T-cell (primary cell): Measurements from ENCODE around the gene NRG3. TPM values are rescaled to one million over a fixed set of nuclear protein-coding genes. Genes with fewer than 3 reads are reported as not detected.

ENCODE experiments used
- ATAC-seq, 4 experiments: fragments of 200-7000 bp in 3 of 4; fragments of 150-1000 bp in 1 of 4; cut with Tn5 transposase; replicated peaks in 1 of 4; 1 replicate in 3 of 4; 2 replicates in 1 of 4; pipeline ENCODE4 v1.10.0; 2021; ENCODE audit warnings: moderate library complexity in 3 of 4, mild to moderate bottlenecking in 2 of 4, moderate number of reproducible peaks in 1 of 4
- CTCF ChIA-PET, 2 donors: fragments of 300-600 bp; sonication (Branson Sonifier 250); formaldehyde crosslinking; loops; one replicate each; lab custom pipeline; 2022; ENCODE audit warnings: antibody characterized with exemption in 2 of 2; lab: Charles Lee
- POLR2A ChIA-PET, 2 donors: fragments of 300-600 bp; sonication (Branson Sonifier 250); formaldehyde crosslinking; loops; one replicate each; lab custom pipeline; 2022; ENCODE audit warnings: antibody characterized with exemption in 2 of 2; lab: Charles Lee
- DNase-seq, 35 experiments: peaks; one replicate each; pipeline versions ENCODE4 v3.0.0 to v3.0.0-alpha.2; 2013 to 2023
- H3K27ac ChIP-seq: one replicate; pipeline ENCODE4 v1.5.1; 2013; ENCODE audit warnings: low read length
- H3K27me3 ChIP-seq, 2 experiments: replicated peaks in 1 of 2; 1 replicate in 1 of 2; 2 replicates in 1 of 2; pipeline versions ENCODE4 v1.6.1 to v1.7.0; 2013; ENCODE audit warnings: low read length in 1 of 2, mixed read lengths in 1 of 2; ENCODE audit not compliant: control insufficient read depth in 2 of 2, insufficient read depth in 2 of 2; ENCODE audit errors: extremely low read depth in 1 of 2
- H3K36me3 ChIP-seq, 2 donors: 1 replicate in 1 of 2; 2 replicates in 1 of 2; pipeline versions ENCODE4 v1.6.1 to v1.7.0; 2013; ENCODE audit warnings: low read length in 1 of 2; ENCODE audit not compliant: control insufficient read depth in 2 of 2, insufficient read depth in 1 of 2; ENCODE audit errors: extremely low read depth in 1 of 2
- H3K4me1 ChIP-seq, 2 experiments: 1 replicate in 1 of 2; 2 replicates in 1 of 2; pipeline versions ENCODE4 v1.6.1 to v1.7.0; 2013; ENCODE audit warnings: low read length in 2 of 2, mixed read lengths in 1 of 2; ENCODE audit not compliant: insufficient read depth in 2 of 2, control insufficient read depth in 1 of 2; ENCODE audit errors: extremely low read depth in 1 of 2
- H3K4me3 ChIP-seq, 2 donors: 1 replicate in 1 of 2; 2 replicates in 1 of 2; pipeline versions ENCODE4 v1.5.1 to v1.7.0; 2013; ENCODE audit warnings: mild to moderate bottlenecking in 2 of 2, low read length in 1 of 2, moderate library complexity in 1 of 2; ENCODE audit not compliant: control insufficient read depth in 1 of 2; ENCODE audit errors: extremely low read depth in 1 of 2
- H3K9me3 ChIP-seq: 2 replicates; pipeline ENCODE4 v1.7.0; 2013
- H3K27ac Mint-ChIP-seq, 2 donors: one replicate each; pipeline ENCODE4 v1.8.0; 2020 to 2021; ENCODE audit warnings: mild to moderate bottlenecking in 2 of 2, mixed read lengths in 2 of 2
- H3K27me3 Mint-ChIP-seq, 2 donors: one replicate each; pipeline ENCODE4 v1.8.0; 2021 to 2022; ENCODE audit warnings: mixed read lengths in 2 of 2
- H3K36me3 Mint-ChIP-seq: one replicate; pipeline ENCODE4 v1.8.0; 2021; ENCODE audit warnings: mixed read lengths
- H3K4me1 Mint-ChIP-seq, 3 donors: one replicate each; pipeline ENCODE4 v1.8.0; 2020 to 2022; ENCODE audit warnings: mixed read lengths in 3 of 3, mild to moderate bottlenecking in 1 of 3
- H3K4me3 Mint-ChIP-seq, 3 donors: one replicate each; pipeline ENCODE4 v1.8.0; 2020 to 2022; ENCODE audit warnings: mild to moderate bottlenecking in 3 of 3, mixed read lengths in 3 of 3, moderate library complexity in 3 of 3
- H3K9me3 Mint-ChIP-seq, 3 donors: one replicate each; pipeline ENCODE4 v1.8.0; 2020 to 2022; ENCODE audit warnings: mixed read lengths in 3 of 3
- WGBS: methylation state at CpG from one replicate; pipeline ENCODE4 v1.1.5; 2013; ENCODE audit warnings: missing lambda C conversion rate; ENCODE audit not compliant: insufficient coverage; 5-methylcytosine and 5-hydroxymethylcytosine counted together
- total RNA-seq, 35 experiments: library from RNA in 6 of 35; stranded (reverse) in 6 of 35; fragments of 120-200 nt in 1 of 35; gene quantifications; one replicate each; pipeline versions ENCODE4 v1.2.1 to v1.2.4 and lab custom pipeline; 2013 to 2026

The NRG3 gene
- total RNA-seq, 5 donors from 2014 or later (not counting 1 experiment from before 2014, with no cell fraction given), result 0.12 TPM; not detected in 4

DNA sequence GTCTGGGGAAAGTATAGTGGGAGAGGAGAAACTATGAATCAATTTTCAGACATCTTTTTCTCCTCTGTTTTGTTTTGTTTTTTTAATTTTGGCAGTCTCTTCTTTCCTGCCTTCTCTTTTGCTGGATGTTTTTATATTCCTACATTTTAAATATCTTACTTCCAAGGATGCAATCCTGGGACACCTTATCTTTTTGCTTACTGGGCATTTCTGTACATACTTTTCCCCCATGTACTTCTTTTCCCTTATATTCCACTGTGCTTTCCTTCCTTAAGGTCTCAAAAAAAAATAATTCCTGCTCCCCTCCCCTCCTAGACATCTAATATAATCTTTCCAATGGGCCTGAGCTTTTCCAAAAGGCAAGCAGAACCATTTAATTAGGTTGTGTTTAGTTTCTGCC, 701.1 kb downstream of the NRG3 start:
- Histone ChIP-seq H3K4me1 (no peaks in the 10 kb centered on the region), H3K4me3 (no peak overlapping the region), H3K36me3 (no peaks in the 10 kb centered on the region), H3K27me3 (no peaks in the 10 kb centered on the region), H3K9me3 (no peaks in the 10 kb centered on the region), H3K27ac (no peak overlapping the region)
- POLR2A ChIA-PET, result no interaction called here
- CTCF ChIA-PET, result no interaction called here
- no peak overlapping the region for H3K4me3 Mint-ChIP-seq
- no peaks in the 10 kb centered on the region for H3K4me1 Mint-ChIP-seq
- ATAC-seq (no peak), DNase-seq (no peak)
- peaks cover 0 to 11% (median 3%) of the 10 kb centered on the region in 3 donors for H3K9me3 Mint-ChIP-seq
- no peaks in the 10 kb centered on the region for H3K27me3 Mint-ChIP-seq
- no peaks in the 10 kb centered on the region for H3K36me3 Mint-ChIP-seq
- no peak overlapping the region for H3K27ac Mint-ChIP-seq

DNA sequence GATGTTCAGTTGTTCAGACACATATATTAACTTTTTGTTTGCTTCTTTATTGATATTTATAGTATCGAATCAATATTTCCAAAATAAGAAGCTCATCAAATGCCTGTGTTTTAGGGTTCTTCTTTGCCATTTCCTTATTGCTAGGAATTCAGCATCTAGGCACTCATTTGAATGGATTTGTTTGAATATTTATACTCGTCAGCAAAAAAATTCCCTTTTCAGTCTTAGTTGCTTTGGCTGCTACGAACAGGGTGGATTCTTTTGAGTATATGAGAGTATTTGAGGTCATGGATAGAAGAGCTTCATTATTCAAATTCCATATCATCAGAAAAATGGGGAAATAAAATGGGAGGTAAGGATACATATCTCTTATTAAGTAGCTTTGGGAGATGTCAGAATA, 706.9 kb downstream of the NRG3 start:
- Histone ChIP-seq H3K4me1 (no peaks in the 10 kb centered on the region), H3K27ac (no peak overlapping the region), H3K36me3 (no peaks in the 10 kb centered on the region), H3K9me3 (no peaks in the 10 kb centered on the region), H3K27me3 (no peaks in the 10 kb centered on the region), H3K4me3 (no peak overlapping the region)
- DNase-seq (no peak), ATAC-seq (no peak)
- H3K4me1 Mint-ChIP-seq, result no peaks in the 10 kb centered on the region
- ChIA-PET POLR2A (no interaction called here), CTCF (interaction anchor here in 1 of 2 donors (0.5 to 0.6 kb wide), 2 partner anchors 342 to 934 kb away, joined by 3 to 7 read pairs; no protein-coding TSS in a partner anchor)
- H3K27ac Mint-ChIP-seq, result no peak overlapping the region
- no peak overlapping the region for H3K4me3 Mint-ChIP-seq
- peaks cover 0 to 9% (median 0%) of the 10 kb centered on the region in 3 donors for H3K9me3 Mint-ChIP-seq
- no peaks in the 10 kb centered on the region for H3K27me3 Mint-ChIP-seq
- no CpG with 5 or more reads among the region's 3 CpGs for WGBS
- no peaks in the 10 kb centered on the region for H3K36me3 Mint-ChIP-seq

DNA sequence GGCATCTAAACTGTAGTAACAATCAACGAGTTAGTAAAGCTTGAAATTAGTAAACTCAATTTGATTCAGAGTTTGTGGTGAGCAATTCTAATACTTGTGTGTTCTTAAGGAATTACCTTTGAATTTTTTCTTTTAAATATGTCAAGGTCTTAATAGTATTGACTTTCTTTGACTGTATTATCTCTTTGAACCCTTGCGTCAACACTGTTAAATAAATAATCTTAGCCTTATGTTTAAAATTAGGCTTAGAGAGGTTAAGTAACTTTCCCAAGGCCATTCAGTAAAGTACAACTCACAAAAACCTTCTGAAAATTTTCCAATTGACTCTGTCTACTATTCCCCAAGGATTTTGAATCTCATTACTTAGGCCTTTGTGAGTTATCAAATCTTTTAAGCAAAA, 716.4 kb downstream of the NRG3 start:
- DNase-seq (no peak), ATAC-seq (no peak)
- no peak overlapping the region for H3K27ac ChIP-seq
- no CpG with 5 or more reads among the region's 2 CpGs for WGBS
- H3K27ac Mint-ChIP-seq, result no peak overlapping the region
- H3K27me3 Mint-ChIP-seq, result no peaks in the 10 kb centered on the region
- no peaks in the 10 kb centered on the region for H3K27me3 ChIP-seq
- no peak overlapping the region for H3K4me3 ChIP-seq
- CTCF ChIA-PET, result no interaction called here
- POLR2A ChIA-PET, result no interaction called here
- H3K4me1 Mint-ChIP-seq, result no peaks in the 10 kb centered on the region
- H3K9me3 ChIP-seq, result no peaks in the 10 kb centered on the region
- H3K9me3 Mint-ChIP-seq, result peaks cover 0 to 16% (median 9%) of the 10 kb centered on the region in 3 donors
- H3K4me3 Mint-ChIP-seq, result no peak overlapping the region
- H3K36me3 Mint-ChIP-seq, result no peaks in the 10 kb centered on the region
- no peaks in the 10 kb centered on the region for H3K36me3 ChIP-seq
- no peaks in the 10 kb centered on the region for H3K4me1 ChIP-seq

DNA sequence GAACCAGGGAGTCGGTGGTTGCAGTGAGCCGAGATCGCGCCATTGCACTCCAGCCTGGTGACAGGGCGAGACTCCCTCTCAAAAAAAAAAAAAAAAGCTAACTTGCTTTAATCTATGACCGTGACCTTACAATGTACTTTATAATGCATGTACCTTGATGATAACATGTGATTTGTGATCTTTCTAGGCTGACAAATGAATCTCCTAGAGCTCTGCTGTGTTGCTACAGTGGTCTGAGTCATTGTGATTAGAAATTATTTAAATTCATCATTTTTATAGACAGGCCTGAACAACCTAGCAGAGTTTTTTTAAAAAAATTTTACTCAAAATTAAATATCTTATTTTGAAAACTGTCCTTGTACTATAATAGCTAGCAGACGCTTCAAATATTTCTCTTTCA, 722.8 kb downstream of the NRG3 start:
- no peaks in the 10 kb centered on the region for H3K27me3 ChIP-seq
- Mint-ChIP-seq H3K27me3 (no peaks in the 10 kb centered on the region), H3K36me3 (no peaks in the 10 kb centered on the region), H3K4me3 (no peak overlapping the region), H3K4me1 (no peaks in the 10 kb centered on the region), H3K27ac (no peak overlapping the region), H3K9me3 (peaks cover 0 to 4% (median 3%) of the 10 kb centered on the region in 3 donors)
- no peaks in the 10 kb centered on the region for H3K4me1 ChIP-seq
- ChIA-PET POLR2A (no interaction called here), CTCF (no interaction called here)
- H3K27ac ChIP-seq, result no peak overlapping the region
- ATAC-seq (no peak), DNase-seq (no peak)
- no CpG with 5 or more reads among the region's 7 CpGs for WGBS
- no peaks in the 10 kb centered on the region for H3K36me3 ChIP-seq
- no peaks in the 10 kb centered on the region for H3K9me3 ChIP-seq
- H3K4me3 ChIP-seq, result no peak overlapping the region

DNA sequence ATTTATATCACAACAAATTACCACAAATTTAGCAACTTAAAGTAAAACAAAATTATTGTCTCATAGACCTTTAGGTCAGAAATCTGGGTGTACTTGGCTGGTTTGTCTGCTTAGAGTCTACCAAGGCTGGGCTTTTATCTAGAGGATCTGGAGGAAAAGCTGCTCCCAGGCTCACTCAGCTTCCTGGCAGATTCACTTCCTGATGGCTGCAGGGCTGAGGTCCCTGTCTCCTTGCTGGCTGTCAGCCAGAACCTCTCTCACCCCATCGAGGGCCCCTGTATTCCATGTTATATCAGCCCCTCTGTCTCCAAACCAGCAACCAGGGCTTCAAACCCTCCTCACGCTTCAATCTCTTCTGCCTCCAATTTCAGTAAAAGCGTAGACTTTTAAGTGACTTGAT, 734.9 kb downstream of the NRG3 start:
- WGBS, result 40% methylated on average over 1 of the region's 3 CpGs
- Histone ChIP-seq H3K27ac (no peak overlapping the region), H3K9me3 (no peaks in the 10 kb centered on the region), H3K27me3 (no peaks in the 10 kb centered on the region), H3K4me3 (no peak overlapping the region), H3K4me1 (no peaks in the 10 kb centered on the region), H3K36me3 (no peaks in the 10 kb centered on the region)
- no peak overlapping the region for H3K4me3 Mint-ChIP-seq
- H3K36me3 Mint-ChIP-seq, result no peaks in the 10 kb centered on the region
- ATAC-seq (no peak), DNase-seq (no peak)
- no peak overlapping the region for H3K27ac Mint-ChIP-seq
- ChIA-PET POLR2A (no interaction called here), CTCF (no interaction called here)
- H3K4me1 Mint-ChIP-seq, result no peaks in the 10 kb centered on the region
- no peaks in the 10 kb centered on the region for H3K27me3 Mint-ChIP-seq
- peaks cover 11 to 28% (median 13%) of the 10 kb centered on the region in 3 donors for H3K9me3 Mint-ChIP-seq

DNA sequence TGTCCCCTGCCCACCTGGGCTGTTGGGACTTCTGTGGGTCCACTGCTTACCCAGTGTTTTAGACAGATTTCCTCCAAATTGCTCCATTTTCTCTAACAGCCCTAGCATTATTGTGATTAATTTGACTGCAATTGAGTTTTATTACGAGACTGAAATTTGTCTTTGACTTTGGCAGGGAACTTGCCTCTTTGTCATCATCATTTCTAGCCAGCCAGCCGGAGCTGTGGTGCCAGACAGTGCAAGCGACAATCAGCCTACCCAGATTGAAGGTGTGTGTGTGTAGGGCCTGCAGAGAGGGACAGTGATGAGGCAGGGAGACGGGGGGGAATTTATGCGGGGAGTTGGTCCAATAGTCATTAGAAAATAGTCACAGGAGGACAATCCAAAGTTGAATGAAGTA, 743.0 kb downstream of the NRG3 start:
- no peak overlapping the region for H3K4me3 ChIP-seq
- H3K4me1 Mint-ChIP-seq, result no peaks in the 10 kb centered on the region
- H3K27ac ChIP-seq, result no peak overlapping the region
- no peaks in the 10 kb centered on the region for H3K36me3 ChIP-seq
- H3K36me3 Mint-ChIP-seq, result no peaks in the 10 kb centered on the region
- H3K27me3 Mint-ChIP-seq, result no peaks in the 10 kb centered on the region
- H3K4me3 Mint-ChIP-seq, result no peak overlapping the region
- H3K4me1 ChIP-seq, result no peaks in the 10 kb centered on the region
- H3K27me3 ChIP-seq, result no peaks in the 10 kb centered on the region
- no peak overlapping the region for H3K27ac Mint-ChIP-seq
- ATAC-seq (no peak), DNase-seq (no peak)
- 88% methylated on average over 1 of the region's 5 CpGs for WGBS
- no peaks in the 10 kb centered on the region for H3K9me3 ChIP-seq
- H3K9me3 Mint-ChIP-seq, result peaks cover 0 to 3% (median 1%) of the 10 kb centered on the region in 3 donors
- ChIA-PET POLR2A (interaction anchor here in 1 of 2 donors (0.7 kb wide), 1 partner anchor 28 kb away, joined by 3 read pairs; no protein-coding TSS in a partner anchor), CTCF (no interaction called here)

DNA sequence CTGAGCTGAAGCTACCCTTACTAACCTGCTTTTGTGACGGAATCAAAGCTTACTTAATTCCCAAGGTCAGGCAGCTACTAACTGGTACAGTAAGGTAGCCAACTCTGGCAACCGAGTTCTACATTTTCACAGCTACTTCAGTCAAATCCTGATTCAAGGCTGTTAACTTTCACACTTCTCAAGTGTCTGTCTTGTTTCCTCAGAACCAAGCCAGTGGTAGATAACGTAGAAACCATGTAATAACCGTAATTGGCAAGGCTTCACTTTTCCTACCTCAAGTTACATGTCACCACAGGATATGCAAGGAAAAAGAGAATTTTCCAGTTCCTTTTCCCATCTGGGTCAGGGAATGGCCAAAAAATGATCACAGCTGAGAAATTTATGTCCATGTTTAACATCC, 746.7 kb downstream of the NRG3 start:
- CTCF ChIA-PET, result no interaction called here
- 20% methylated on average over 1 of the region's 4 CpGs for WGBS
- DNase-seq (no peak), ATAC-seq (no peak)
- no peaks in the 10 kb centered on the region for H3K27me3 ChIP-seq
- no peak overlapping the region for H3K4me3 Mint-ChIP-seq
- no peak overlapping the region for H3K27ac Mint-ChIP-seq
- no peaks in the 10 kb centered on the region for H3K9me3 ChIP-seq
- H3K4me3 ChIP-seq, result no peak overlapping the region
- H3K36me3 Mint-ChIP-seq, result no peaks in the 10 kb centered on the region
- H3K27ac ChIP-seq, result no peak overlapping the region
- no peaks in the 10 kb centered on the region for H3K4me1 Mint-ChIP-seq
- H3K36me3 ChIP-seq, result no peaks in the 10 kb centered on the region
- POLR2A ChIA-PET, result no interaction called here
- H3K9me3 Mint-ChIP-seq, result peaks cover 0 to 8% (median 0%) of the 10 kb centered on the region in 3 donors
- no peaks in the 10 kb centered on the region for H3K4me1 ChIP-seq
- no peaks in the 10 kb centered on the region for H3K27me3 Mint-ChIP-seq
